ENCODE results near the gene INPP5B.

Gene INPP5B

DNA sequence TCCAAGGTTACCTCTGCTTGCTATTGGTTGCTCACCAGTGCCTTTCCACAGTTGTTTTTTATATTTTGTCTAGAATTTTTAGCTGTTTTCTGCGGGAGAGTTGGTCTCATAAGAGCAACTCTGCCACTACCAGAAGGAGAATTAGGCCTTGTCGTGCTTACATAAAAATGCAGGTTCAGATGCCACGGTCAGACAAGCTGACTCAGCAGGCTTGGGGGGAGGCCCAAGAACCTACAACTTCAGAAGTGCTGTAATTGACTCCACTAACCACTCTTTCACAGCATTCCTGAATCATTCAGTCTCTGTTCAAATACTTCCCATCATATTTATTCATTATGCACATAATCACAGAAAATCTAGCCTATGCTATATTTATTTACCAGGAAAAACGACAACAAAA is 115.7 kb downstream of the INPP5B start:
- H3K36me3 ChIP-seq (ENCODE audit: control insufficient read depth, insufficient read depth, low read length), result peaks cover 50% of the 10 kb centered on the region

DNA sequence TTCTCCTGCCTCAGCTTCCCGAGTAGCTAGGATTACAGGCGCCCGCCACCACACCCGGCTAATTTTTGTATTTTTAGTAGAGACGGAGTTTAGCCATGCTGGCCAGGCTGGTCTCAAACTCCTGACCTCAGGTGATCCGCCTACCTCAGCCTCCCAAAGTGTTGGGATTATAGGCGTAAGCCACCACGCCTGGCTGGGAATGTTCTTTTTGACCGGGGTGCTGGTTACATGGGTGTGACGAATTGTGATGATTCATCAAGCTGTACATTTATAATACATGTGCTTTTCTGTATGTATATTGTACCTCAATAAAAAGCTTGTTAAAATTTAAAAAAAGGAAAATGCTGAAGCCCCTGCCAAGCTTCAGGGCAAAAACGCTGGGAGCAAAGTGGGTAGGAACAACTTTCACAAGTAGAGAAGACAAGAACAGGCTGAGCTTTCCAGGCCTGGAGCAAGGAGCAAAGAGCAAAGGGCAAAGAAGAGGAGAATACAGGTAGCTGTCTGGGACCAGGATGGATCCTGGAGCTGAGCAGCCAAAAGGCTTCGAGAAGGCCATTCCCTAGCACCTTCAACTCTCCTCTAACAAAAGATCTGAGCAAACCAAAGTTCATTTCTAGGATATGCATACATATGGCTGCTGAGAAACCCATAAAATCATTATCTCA is 118.3 kb downstream of the INPP5B start:
- H3K27me3 ChIP-seq (ENCODE audit: control insufficient read depth, insufficient read depth, low read length), result no peaks in the 10 kb centered on the region
- H3K4me3 ChIP-seq (ENCODE audit: low read depth, low read length), result no peak overlapping the region
- no peaks in the 10 kb centered on the region for H3K9me3 ChIP-seq (ENCODE audit: control insufficient read depth, insufficient read depth, low read length)
- H3K9ac ChIP-seq (ENCODE audit: low read depth, low read length), result no peak overlapping the region
- no peaks in the 10 kb centered on the region for H3K4me1 ChIP-seq (ENCODE audit: control insufficient read depth, insufficient read depth, low read length)
- peaks cover 31% of the 10 kb centered on the region for H3K36me3 ChIP-seq (ENCODE audit: control insufficient read depth, insufficient read depth, low read length)
- H3K27ac ChIP-seq (ENCODE audit: low read depth, low read length), result no peak overlapping the region

More for the DNA sequence above, 115.7 kb downstream of the INPP5B start:
- Histone ChIP-seq H3K27me3 (ENCODE audit: control insufficient read depth, insufficient read depth, low read length) (no peaks in the 10 kb centered on the region), H3K9me3 (ENCODE audit: control insufficient read depth, insufficient read depth, low read length) (no peaks in the 10 kb centered on the region), H3K4me1 (ENCODE audit: control insufficient read depth, insufficient read depth, low read length) (no peaks in the 10 kb centered on the region), H3K4me3 (ENCODE audit: low read depth, low read length) (no peak overlapping the region), H3K9ac (ENCODE audit: low read depth, low read length) (no peak overlapping the region), H3K27ac (ENCODE audit: low read depth, low read length) (no peak overlapping the region)

DNA sequence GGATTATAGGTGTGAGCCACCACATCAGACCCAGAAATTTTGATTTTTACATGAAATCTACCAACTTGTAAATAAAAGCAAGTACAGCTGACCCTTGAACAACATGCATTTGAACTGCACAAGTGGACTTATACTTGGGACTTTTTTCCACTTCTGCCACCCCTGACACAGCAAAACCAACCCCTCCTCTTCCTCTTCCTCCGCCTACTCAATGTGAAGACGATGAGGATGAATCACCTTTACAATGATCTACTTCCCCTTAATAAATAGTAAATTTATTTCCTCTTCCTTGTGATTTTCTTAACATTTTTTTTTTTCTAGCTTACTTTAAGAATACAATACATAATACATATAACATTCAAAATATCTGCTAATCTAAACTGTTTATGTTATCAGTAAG is 121.3 kb downstream of the INPP5B start:
- peaks cover 34% of the 10 kb centered on the region for H3K36me3 ChIP-seq (ENCODE audit: control insufficient read depth, insufficient read depth, low read length)

DNA sequence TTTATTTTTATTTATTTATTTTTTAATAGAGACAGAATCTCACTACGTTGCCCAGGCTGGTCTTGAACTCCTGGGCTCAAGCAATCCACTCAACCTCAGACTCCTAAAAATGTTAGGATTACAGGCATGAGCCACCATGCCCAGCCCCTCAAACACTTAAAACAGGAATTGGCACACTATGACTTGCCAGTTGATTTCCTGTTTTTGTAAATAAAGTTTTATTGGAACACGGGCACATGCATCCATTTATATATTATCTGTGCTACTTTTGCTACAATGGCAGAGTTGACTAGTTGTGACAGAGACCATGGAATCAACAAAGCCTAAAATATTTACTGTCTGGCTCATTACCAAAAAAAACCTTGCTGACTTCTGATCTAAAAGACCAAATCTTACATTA is 122.9 kb downstream of the INPP5B start:
- H3K9ac ChIP-seq (ENCODE audit: low read depth, low read length), result no peak overlapping the region
- H3K27ac ChIP-seq (ENCODE audit: low read depth, low read length), result no peak overlapping the region
- H3K27me3 ChIP-seq (ENCODE audit: control insufficient read depth, insufficient read depth, low read length), result no peaks in the 10 kb centered on the region
- H3K4me3 ChIP-seq (ENCODE audit: low read depth, low read length), result no peak overlapping the region
- H3K9me3 ChIP-seq (ENCODE audit: control insufficient read depth, insufficient read depth, low read length), result no peaks in the 10 kb centered on the region
- H3K36me3 ChIP-seq (ENCODE audit: control insufficient read depth, insufficient read depth, low read length), result peaks cover 43% of the 10 kb centered on the region
- no peaks in the 10 kb centered on the region for H3K4me1 ChIP-seq (ENCODE audit: control insufficient read depth, insufficient read depth, low read length)

More for the DNA sequence above, 121.3 kb downstream of the INPP5B start:
- H3K9me3 ChIP-seq (ENCODE audit: control insufficient read depth, insufficient read depth, low read length), result no peaks in the 10 kb centered on the region
- no peaks in the 10 kb centered on the region for H3K4me1 ChIP-seq (ENCODE audit: control insufficient read depth, insufficient read depth, low read length)
- no peaks in the 10 kb centered on the region for H3K27me3 ChIP-seq (ENCODE audit: control insufficient read depth, insufficient read depth, low read length)
- no peak overlapping the region for H3K9ac ChIP-seq (ENCODE audit: low read depth, low read length)
- no peak overlapping the region for H3K27ac ChIP-seq (ENCODE audit: low read depth, low read length)
- no peak overlapping the region for H3K4me3 ChIP-seq (ENCODE audit: low read depth, low read length)

DNA sequence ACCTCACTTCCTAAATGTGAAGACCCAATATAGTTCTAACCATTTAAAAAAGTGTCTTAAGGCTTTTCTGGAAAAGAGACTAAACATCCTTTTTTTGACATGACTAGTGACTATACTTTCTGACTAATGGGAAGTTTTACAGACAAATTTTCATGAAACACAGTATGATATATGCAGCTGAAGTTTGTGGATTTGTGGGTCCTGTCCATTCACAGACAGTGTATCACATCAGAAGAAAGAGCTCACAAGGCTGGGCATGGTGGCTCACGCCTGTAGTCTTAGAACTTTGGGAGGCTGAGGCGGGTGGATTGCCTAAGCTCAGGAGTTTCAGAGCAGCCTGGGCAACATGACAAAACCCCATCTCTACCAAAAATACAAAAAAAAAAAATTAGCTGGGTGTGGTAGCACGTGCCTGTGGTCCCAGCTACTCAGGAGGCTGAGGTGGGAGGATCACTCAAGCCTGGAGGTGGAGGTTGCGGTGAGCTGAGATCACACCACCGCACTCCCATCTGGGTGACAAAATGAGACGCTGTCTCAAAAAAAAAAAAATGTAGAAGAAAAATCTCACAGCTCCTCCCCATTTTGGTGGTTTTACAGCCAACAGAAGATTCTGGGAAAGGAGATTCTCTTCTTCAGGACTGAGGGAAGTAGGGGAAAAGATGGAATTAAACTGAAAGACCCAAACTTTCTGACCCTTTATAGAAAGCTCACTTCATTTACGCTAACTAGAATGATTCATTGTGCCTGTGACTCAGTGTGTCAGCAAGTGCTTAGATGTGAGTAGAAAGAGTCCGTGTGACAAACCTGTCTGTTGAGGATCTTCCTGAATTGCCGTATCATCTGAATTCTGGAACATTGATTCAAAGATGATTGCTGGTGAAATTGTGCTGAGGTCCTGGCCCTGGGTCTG is 123.7 kb downstream of the INPP5B start:
- H3K36me3 ChIP-seq (ENCODE audit: control insufficient read depth, insufficient read depth, low read length), result peaks cover 43% of the 10 kb centered on the region
- no peaks in the 10 kb centered on the region for H3K27me3 ChIP-seq (ENCODE audit: control insufficient read depth, insufficient read depth, low read length)
- no peak overlapping the region for H3K9ac ChIP-seq (ENCODE audit: low read depth, low read length)
- H3K4me1 ChIP-seq (ENCODE audit: control insufficient read depth, insufficient read depth, low read length), result no peaks in the 10 kb centered on the region
- H3K4me3 ChIP-seq (ENCODE audit: low read depth, low read length), result no peak overlapping the region
- no peaks in the 10 kb centered on the region for H3K9me3 ChIP-seq (ENCODE audit: control insufficient read depth, insufficient read depth, low read length)
- no peak overlapping the region for H3K27ac ChIP-seq (ENCODE audit: low read depth, low read length)

DNA sequence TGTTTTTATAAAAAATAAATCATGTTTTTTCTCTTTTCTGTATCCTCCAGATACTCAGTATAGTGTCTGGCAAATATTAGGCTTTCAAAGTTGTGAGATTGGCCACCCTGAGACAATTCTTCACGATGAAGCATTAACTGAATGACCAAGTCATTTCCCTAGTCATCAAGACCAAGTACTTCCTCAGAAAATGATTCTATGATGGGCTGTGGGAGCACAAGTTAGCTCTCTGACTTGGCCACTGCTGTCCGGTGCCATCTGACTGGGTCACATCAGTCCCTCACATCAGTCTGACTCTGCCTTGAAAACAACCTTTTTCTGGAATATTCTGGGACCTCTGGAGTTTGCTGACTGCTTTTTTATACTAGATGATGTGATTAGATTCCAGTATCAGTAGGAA is 125.4 kb downstream of the INPP5B start:
- Histone ChIP-seq H3K27ac (ENCODE audit: low read depth, low read length) (no peak overlapping the region), H3K36me3 (ENCODE audit: control insufficient read depth, insufficient read depth, low read length) (peaks cover 53% of the 10 kb centered on the region), H3K4me1 (ENCODE audit: control insufficient read depth, insufficient read depth, low read length) (no peaks in the 10 kb centered on the region), H3K27me3 (ENCODE audit: control insufficient read depth, insufficient read depth, low read length) (no peaks in the 10 kb centered on the region), H3K4me3 (ENCODE audit: low read depth, low read length) (no peak overlapping the region), H3K9ac (ENCODE audit: low read depth, low read length) (no peak overlapping the region), H3K9me3 (ENCODE audit: control insufficient read depth, insufficient read depth, low read length) (no peaks in the 10 kb centered on the region)

DNA sequence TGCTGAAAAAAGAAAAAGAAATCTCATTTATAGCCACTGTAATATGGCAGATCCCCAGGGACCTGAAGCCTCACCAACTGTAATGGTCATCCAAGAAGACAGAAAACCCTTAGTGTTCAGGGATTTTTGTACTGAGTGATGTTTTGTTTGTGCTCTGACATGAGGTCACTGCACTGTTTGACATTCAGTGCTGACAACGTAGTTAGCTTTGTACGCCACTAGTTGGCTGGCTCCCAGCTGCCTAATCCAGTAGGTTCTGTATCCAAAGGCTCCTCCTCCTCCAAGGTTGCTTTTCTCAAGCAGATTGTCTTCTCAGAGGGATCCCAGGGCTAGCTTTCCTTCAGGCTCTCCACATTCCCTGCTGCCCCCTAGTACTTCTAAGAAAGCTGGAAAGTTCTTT is 129.4 kb downstream of the INPP5B start:
- Histone ChIP-seq H3K9ac (ENCODE audit: low read depth, low read length) (no peak overlapping the region), H3K36me3 (ENCODE audit: control insufficient read depth, insufficient read depth, low read length) (peaks cover 59% of the 10 kb centered on the region), H3K4me3 (ENCODE audit: low read depth, low read length) (no peak overlapping the region), H3K4me1 (ENCODE audit: control insufficient read depth, insufficient read depth, low read length) (no peaks in the 10 kb centered on the region), H3K9me3 (ENCODE audit: control insufficient read depth, insufficient read depth, low read length) (no peaks in the 10 kb centered on the region), H3K27ac (ENCODE audit: low read depth, low read length) (peak overlapping the region; percentile 60), H3K27me3 (ENCODE audit: control insufficient read depth, insufficient read depth, low read length) (no peaks in the 10 kb centered on the region)

DNA sequence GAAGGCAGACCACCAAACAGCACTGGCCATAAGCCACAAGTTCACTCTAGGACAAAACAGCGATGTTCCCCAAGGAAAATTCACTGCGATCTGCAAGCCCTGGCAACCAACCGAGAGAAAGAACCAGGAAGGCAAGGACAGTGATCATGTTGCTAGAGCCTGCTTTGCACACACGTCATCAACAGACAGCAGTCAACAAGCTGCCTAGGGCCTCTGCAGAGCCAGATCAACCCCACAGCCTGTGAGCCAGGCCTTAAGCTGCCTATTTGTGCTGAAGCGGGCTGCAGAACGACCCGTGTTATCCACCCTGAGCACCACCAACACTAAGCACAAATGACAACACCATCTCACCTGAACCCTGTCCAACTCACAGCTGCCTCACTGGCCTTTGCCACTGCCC is 132.6 kb downstream of the INPP5B start:
- Histone ChIP-seq H3K27me3 (ENCODE audit: control insufficient read depth, insufficient read depth, low read length) (no peaks in the 10 kb centered on the region), H3K9ac (ENCODE audit: low read depth, low read length) (no peak overlapping the region), H3K9me3 (ENCODE audit: control insufficient read depth, insufficient read depth, low read length) (no peaks in the 10 kb centered on the region), H3K4me3 (ENCODE audit: low read depth, low read length) (no peak overlapping the region), H3K27ac (ENCODE audit: low read depth, low read length) (no peak overlapping the region), H3K36me3 (ENCODE audit: control insufficient read depth, insufficient read depth, low read length) (peaks cover 36% of the 10 kb centered on the region), H3K4me1 (ENCODE audit: control insufficient read depth, insufficient read depth, low read length) (0 out of 2 replicates have a peak, but pooled peaks cover 3% of the 10 kb centered on the region)

DNA sequence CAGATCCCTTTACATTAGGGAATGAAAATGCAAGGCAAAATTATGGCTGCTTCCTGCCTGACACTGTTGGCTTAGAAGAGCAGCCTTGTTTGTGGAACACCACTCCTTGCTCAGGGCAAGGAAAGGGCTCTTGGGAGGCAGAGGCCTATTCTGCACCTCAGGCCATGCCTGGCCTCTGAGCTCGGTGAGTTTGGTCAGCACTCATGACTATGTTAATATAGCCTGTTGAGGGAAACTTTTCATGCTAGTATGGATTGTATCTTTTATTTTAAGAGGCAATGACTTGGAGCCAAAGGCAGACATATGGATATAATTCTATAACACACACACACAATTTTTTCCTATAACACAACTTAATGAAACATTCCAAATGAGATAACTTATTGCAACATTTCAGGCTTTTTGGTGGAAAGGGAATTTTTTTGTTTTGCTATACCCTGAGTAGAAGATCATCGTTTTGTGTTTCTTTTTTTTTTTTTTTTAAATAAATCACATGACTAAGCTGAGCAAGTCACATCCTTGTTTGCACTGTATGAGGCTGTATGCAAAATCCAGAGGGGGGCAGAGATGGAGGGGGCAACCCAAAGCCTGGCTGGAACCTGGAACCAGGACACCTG is 133.2 kb downstream of the INPP5B start:
- Histone ChIP-seq H3K4me3 (ENCODE audit: low read depth, low read length) (no peak overlapping the region), H3K9ac (ENCODE audit: low read depth, low read length) (no peak overlapping the region), H3K27me3 (ENCODE audit: control insufficient read depth, insufficient read depth, low read length) (no peaks in the 10 kb centered on the region), H3K4me1 (ENCODE audit: control insufficient read depth, insufficient read depth, low read length) (0 out of 2 replicates have a peak, but pooled peaks cover 5% of the 10 kb centered on the region), H3K27ac (ENCODE audit: low read depth, low read length) (no peak overlapping the region), H3K9me3 (ENCODE audit: control insufficient read depth, insufficient read depth, low read length) (no peaks in the 10 kb centered on the region), H3K36me3 (ENCODE audit: control insufficient read depth, insufficient read depth, low read length) (peaks cover 34% of the 10 kb centered on the region)

DNA sequence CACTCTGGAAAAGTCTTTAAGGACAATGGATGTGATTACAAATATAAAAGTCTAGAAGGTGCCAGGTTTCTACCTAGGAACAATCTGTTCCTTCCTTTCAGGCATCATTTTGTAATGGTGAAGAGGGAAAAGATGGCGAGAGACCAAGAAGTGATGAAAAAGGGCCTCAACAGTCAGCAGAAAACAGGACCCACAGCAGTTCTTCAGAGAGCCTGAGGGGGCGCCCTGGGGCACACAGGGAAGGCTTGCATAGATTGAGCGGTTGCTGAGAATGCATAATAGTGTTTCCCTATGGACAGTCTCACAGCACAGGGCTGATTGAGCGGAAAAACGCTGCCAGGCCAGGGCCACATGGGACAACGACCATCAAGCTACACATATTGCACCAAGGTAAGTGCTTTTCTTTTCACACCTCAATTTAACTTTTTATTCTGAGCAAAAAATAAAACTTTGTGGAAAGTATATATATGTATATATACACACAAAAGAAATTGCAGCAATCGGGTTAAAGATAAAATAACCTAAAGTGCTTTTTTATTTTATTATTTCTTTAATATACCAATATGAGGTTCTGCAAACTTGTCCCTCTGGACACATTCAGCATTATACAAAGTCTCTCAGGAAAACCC is 135.7 kb downstream of the INPP5B start:
- peaks cover 35% of the 10 kb centered on the region for H3K36me3 ChIP-seq (ENCODE audit: control insufficient read depth, insufficient read depth, low read length)
- H3K27me3 ChIP-seq (ENCODE audit: control insufficient read depth, insufficient read depth, low read length), result no peaks in the 10 kb centered on the region
- peaks cover 9% of the 10 kb centered on the region; the same call in 1 of the 2 replicates for H3K4me1 ChIP-seq (ENCODE audit: control insufficient read depth, insufficient read depth, low read length)
- no peak overlapping the region for H3K4me3 ChIP-seq (ENCODE audit: low read depth, low read length)
- no peaks in the 10 kb centered on the region for H3K9me3 ChIP-seq (ENCODE audit: control insufficient read depth, insufficient read depth, low read length)
- peak overlapping the region; percentile 40 for H3K27ac ChIP-seq (ENCODE audit: low read depth, low read length)
- no peak overlapping the region for H3K9ac ChIP-seq (ENCODE audit: low read depth, low read length)
